ENCODE data around the gene GLYAT.

- no peak for TF ChIP-seq CTCF (IDR thresholded peaks at IDR 0.05)
- no peak for TF ChIP-seq ZFX (IDR thresholded peaks at IDR 0.05; ENCODE audit: borderline replicate concordance)
Measured at GRCh38 chr11:58693026-58693425, 38.7 kb downstream of the GLYAT start.
